Measurements from ENCODE around the gene ZNF462.

The ZNF462 gene

DNA sequence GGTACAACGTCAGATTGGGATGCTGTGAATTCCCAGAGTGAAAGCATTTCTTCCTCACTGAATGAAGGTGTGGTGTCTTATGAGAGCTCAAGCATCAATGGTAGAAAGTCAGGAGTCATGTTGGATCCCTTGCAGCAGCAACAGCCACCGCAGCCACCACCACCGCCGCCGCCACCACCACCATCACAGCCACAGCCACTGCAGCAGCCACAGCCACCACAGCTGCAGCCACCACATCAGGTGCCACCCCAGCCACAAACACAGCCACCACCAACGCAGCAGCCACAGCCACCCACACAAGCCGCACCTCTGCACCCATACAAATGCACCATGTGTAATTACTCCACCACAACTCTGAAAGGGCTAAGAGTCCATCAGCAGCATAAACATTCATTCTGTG is 62.4 kb downstream of the ZNF462 start:
- DNase-seq (ENCODE audit: low read depth, low spot score), result no peak

DNA sequence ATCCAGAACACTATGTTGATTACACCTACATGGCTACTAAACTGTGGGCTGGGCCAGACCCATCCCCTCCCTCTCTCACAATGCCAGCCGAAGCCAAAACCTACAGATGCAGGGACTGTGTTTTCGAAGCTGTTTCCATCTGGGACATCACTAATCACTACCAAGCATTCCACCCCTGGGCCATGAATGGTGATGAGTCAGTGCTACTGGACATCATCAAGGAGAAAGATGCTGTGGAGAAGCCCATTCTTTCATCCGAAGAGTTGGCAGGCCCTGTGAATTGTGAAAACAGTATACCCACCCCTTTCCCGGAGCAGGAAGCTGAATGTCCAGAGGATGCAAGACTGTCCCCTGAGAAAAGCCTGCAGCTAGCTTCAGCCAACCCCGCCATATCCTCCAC is 65.0 kb downstream of the ZNF462 start:
- no peak for DNase-seq (ENCODE audit: low read depth, low spot score)

DNA sequence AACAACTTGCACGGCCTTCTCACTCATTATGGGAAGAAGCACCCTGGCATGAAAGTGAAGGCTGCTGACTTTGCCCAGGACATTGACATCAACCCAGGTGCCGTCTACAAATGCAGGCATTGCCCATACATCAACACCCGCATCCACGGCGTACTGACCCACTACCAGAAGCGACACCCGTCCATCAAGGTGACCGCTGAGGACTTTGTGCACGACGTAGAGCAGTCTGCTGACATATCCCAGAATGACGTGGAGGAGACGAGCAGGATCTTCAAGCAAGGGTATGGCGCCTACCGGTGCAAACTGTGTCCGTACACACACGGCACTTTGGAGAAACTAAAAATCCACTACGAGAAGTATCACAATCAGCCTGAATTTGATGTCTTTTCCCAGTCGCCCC is 65.4 kb downstream of the ZNF462 start:
- no peak for DNase-seq (ENCODE audit: low read depth, low spot score)

DNA sequence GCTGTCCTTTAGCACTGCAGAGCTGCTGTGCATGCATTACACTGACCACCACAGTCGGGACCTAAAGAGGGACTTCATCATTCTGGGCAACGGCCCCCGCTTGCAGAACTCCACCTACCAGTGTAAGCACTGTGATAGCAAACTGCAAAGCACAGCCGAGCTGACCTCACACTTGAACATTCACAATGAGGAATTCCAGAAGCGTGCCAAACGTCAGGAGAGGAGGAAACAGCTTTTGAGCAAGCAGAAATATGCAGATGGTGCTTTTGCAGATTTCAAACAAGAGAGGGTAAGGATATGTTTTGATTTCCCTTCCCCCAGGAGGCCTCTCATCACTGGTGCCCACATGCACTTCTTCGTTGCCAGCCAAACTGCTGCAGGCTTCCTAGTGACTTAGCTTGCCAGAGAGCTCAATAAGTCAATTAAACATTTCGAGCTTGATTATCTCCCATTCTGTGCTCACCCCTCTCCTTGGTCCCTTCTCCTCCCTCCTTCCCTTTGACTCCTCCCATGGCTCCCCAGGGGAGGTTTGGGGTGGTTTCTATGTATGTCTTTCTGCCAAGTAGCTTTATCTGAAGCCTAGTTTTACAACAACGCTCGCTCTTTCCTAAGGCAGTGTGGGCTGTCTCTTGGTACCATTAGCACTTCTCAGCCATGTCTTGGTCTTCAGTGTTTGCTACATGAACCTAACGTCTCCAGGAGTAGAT is 66.7 kb downstream of the ZNF462 start:
- DNase-seq (ENCODE audit: low read depth, low spot score), result no peak

DNA sequence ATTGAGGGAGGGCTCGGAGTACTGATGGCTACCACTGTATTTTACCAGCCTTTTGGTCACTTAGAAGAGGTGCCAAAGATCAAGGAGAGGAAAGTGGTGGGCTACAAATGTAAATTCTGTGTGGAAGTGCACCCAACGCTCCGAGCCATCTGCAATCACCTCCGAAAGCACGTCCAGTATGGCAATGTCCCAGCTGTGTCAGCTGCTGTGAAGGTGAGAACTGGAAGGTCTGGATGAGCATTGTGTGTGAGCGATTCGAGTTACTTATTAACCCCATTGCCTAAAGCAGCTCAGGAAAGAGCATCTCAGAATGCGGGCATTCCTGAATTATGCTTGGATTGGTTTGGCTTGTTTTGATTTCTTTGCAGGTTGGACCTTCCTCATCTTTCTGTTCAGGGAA is 67.5 kb downstream of the ZNF462 start:
- no peak for DNase-seq (ENCODE audit: low read depth, low spot score)

DNA sequence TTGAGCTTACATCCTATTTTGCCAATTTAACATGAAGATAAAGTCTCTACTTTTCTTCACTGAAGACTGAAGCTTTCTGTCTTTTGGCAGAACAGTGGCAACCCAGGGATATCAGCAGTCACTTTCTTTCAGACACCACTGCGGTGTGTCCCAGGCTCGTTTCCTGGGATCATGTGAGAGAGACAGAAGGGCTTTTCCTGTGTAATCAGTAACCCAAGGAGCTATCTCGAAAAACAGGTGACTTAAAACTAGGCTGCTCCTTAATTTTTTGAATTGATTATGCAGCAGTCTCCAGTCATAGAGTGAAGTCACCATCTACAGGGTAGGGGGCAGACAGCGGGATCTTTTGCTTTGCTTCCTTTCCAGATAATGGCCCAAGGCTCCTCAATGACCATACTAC is 68.5 kb downstream of the ZNF462 start:
- no peak for DNase-seq (ENCODE audit: low read depth, low spot score)

DNA sequence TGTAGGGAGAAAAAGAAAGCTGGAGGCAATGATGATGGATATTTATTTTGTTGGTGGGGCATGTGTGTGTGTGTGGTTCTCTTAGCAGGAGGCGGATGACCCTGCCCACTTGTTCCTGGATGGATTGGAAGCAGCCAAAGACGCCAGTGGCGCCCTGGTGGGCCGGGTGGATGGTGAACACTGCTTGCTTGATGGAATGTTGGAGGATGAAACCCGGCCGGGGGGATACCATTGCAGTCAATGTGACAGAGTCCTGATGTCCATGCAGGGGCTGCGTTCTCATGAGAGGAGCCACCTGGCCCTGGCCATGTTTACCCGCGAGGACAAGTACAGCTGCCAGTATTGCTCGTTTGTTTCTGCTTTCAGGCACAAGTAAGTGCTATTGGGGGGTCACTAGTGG is 69.2 kb downstream of the ZNF462 start:
- DNase-seq (ENCODE audit: low read depth, low spot score), result no peak

DNA sequence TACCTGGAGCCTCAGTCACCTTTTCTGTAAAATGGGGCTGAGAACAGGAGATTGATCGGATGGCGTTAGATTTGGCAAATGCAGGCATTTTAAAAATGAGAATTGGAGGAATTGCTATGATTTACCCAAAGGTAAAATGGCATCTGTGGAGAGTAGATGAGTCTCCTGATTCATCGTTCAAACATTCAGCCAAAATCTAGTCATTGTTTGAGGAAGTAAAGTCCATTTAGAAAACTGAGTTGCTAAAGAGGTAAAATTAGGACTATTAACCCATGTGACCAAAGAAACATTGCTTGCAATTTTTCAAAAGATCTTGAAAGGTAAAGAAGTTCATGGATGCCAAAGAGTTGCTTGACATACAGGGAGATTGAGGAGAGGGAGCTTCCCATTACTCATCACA is 69.7 kb downstream of the ZNF462 start:
- no peak for DNase-seq (ENCODE audit: low read depth, low spot score)

DNA sequence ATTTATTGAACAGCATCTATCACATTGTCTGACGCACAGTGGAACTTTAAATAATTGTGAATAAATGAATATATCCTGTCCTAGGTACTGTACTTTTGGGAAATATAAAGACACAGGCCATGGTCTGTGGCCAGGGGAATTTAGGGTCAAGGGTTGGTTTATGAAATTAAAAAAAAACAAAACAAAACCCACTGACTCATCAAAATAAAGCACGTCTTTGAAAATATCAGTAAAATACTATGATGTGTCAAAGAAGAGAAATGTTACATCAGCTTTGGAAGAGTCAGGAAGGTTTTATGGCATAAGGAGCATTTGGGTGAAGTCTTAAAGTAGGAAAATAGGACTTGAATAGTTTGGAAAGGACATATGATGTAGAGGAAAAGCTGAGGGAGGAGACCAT is 70.5 kb downstream of the ZNF462 start:
- no peak for DNase-seq (ENCODE audit: low read depth, low spot score)

DNA sequence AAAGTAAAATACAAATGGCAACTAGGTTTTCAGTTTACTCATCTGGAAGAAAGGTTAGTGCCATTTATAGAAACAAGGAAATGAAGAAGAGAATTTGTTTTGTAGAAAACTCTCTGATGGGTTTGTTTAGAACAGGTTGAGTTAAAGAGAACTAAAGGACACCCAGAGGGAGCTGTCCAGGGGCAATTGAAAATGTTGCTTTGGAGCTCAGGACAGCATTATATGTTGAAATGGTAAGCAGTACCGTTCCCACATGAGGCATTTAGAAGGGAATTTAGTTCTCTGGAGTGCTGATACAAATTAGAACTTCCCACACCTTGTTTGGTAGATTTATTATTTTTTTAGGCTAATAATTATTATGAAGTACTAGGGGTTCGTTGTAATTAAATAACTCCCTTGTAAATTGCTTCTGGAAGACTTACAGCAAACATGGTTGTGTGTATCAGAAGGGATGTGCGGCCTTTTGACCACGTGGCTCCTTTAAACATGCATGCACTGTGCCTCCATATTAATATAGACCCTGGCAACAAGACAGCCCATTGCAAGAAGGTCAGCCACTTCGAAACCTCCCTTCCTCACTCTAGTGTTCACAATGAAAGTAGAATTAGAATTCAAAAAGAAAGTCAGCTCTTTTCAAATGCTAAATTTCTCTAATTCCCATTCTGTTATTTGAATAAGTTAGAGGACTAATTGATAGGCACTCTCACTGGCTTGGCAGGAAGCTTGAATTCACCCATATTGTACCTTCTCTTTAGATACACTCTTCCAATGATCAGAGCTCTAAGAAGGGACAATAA is 71.7 kb downstream of the ZNF462 start:
- DNase-seq (ENCODE audit: low read depth, low spot score), result no peak

DNA sequence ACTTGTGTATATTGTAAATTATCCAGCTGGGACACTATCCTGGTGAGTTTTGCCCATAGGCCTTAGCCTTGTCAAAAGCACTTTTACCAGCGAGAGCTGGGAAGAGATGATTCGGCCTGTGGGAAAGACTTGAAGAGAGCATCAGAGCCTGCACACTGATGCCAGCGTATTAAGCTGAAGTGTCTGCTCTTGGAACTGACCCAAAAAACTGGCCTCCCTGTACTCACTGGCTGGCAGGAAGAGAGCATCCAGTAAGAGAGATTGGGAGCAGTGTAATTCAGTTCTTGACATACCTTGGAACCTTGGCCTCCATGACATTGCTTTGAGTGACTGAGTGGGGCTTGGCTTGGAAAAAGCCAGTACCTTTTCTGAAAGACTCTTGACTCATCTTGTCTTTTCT is 73.7 kb downstream of the ZNF462 start:
- no peak for DNase-seq (ENCODE audit: low read depth, low spot score)

DNA sequence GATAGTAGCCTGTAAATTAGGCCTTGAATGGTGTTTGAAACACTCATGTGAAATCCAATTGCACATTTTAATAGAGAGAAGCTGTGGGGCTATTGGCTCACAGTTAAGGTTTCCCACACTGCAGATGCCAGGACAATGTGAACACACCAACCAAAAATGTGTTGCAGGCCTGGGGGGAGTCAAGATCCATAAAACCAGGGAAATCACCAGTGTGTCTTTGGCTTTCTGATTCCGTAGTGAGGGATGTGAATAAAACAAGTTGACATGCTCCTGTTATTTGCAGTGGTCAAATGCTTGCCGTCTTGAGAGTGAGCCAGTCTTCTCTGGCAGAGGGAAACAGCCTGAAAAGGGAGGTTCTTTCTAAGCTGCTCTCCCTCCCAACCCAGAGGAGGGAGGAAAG is 79.0 kb downstream of the ZNF462 start:
- no peak for DNase-seq (ENCODE audit: low read depth, low spot score)

DNA sequence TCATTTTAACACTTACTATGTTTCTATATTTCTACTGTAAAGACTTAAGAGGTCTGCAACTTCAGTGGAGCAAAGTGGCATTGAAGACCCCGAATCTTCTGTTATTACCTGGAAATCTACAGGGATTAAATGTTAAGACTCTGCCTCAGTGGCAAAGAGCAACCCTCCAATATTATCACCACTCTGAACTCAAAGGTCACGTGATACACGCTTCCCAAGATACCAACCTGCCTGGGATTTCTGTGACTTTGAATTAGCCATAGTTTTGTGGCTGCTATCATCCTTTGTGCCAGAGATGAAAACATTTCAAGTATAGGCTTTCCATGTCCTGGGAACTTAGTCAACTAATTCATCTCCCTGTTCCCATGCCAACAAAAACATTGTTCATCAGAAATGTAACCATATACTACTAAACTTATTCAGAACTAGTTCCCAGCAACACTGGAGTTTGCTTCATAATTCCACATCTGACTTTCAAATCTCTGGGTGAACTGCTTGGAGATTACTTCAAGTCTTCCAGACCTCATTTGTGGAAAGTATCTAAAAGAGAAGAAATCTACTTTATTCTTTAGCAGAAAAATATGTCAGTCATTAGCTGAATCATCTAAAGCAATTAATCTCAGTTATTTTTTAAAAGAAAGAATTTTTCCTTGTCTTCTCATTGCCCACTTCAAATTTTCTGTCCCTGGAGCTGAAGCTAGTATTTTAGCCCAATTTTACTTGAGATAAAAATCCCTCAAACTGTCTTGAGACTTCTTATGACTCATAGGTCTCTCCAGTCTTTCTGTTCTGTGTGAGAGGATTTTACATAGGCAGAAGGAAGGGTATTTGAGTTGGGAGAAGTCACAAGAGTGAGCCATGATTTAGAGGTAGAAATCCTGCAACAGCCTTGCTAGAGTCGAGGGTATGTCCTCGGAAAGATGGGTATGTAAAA is 83.0 kb downstream of the ZNF462 start:
- DNase-seq (ENCODE audit: low read depth, low spot score), result peak; percentile 76

DNA sequence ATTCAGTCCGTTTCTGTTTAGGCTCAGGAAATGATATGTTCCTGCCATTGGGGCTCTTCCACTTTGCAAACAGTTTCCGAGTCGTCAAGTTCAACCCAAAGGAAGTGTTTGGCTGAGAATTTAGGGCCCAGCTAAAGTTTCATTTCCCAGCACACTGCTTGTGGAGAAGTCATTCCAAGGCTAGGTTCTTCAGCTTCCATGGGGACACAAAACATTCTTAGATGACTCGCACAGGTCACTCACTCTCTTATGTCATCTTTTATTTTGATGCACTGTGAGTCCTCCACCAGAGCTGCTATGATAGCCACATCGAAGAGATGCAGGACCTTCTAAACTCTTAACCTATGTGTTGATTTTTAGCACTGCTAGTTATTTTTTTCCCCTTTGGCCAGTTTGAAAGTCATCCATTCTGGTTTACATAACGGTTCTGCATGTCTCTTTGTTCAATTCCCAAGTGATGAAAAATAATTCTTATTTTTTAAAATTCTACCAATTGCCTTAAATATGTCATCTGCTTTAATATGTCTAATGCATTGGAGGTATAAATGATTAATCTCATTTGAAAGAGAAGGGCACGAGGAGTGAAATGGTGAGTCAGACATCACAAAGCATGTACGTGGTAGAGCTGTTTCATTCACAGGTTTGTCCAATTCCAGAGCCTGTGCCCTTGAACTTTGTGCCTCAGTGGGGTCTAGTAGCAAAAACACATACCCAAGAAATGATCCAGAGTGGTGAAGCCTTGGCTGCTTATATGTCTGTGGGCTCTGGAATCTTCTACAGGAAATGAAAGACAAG is 84.3 kb downstream of the ZNF462 start:
- DNase-seq (ENCODE audit: low read depth, low spot score), result no peak

DNA sequence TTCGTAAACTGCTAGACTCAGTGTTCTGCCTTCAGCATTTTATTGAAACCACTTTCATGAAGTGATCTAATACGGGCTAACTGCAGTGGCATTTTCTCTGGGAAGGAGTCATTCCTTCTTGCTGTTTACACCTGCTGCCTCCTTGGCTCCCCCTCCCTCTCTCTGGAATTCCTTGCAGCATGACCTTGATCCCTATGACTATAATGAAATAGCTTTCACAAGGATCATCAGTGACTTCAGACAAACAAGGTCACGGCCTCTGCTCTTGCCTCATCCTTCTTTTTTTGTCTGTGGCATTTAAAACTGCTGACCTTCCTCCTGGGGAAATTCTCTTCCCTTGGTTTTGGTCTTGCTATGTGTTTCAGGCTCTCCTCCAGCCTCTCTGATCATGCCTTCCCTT is 90.2 kb downstream of the ZNF462 start:
- DNase-seq (ENCODE audit: low read depth, low spot score), result no peak

DNA sequence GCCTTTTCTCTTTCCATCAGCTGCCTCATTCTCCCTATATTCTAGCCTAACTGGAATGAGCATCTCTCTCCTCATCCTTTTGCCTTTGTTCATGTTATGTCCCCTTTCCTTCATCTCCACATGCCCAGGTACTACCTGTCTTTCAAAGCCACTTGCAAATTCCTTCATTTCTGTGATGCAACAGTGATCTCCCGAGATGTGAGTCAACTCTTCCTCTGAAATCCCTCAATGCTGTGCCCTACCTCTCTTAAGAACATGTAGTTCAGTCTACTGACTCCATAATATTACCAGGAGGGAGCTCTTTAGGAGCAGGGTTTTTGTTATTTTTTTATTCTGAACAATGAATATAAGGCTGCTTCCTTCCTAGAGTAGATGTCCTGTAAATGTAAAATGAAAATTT is 91.6 kb downstream of the ZNF462 start:
- no peak for DNase-seq (ENCODE audit: low read depth, low spot score)

DNA sequence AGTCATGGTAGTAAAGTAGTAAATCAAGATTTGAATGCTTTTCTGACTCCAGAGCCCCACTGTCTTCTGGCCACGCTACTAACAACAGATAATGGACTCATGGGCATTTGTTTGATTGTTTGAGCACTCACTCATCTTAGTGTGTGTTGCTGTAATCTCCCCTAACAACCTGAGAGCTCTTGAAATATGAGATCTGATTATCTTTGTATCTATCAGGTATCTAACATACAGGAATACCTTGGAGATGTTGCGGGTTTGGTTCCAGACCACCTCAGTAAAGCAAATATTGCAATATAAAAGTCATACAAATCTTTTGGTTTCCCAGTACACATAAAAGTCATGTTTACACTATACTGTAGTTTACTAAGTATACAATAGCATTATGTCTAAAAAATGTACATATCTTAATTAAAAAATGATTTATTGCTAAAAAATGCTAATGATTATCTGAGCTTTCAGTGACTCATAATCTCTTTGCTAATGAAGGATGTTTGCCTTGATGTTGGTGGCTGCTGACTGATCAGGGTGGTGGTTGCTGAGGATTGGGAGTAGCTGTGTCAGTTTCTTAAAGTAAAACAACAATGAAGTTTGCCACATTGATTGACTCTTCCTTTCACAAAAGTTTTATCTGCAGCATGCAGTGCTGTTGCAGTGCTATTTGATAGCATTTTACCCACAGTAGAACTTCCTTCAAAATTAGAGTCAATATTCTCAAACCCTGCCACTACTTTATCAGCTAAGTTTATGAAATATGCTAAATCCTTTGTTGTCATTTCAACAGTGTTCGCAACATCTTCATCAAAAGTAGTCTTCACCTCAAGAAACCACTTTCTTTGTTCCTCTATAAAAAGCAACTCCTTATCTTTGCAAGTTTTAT is 92.2 kb downstream of the ZNF462 start:
- DNase-seq (ENCODE audit: low read depth, low spot score), result no peak

DNA sequence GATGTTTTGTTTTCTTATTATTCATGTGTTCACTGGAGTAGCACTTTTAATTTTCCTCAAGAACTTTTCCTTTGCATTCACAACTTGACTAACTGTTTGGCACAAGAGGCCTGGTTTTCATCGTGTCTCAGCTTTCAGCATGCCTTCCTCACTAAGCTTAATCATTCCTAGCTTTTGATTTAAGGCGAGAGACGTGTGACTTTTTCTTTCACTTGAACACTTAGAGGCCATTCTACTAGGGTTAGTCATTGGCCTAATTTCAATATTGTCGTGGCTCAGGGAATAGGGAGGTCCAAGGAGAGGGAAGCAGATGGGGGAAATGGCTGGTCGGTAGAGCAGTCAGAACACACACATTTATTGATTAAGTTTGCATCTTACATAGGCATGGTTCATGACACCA is 94.0 kb downstream of the ZNF462 start:
- DNase-seq (ENCODE audit: low read depth, low spot score), result no peak

DNA sequence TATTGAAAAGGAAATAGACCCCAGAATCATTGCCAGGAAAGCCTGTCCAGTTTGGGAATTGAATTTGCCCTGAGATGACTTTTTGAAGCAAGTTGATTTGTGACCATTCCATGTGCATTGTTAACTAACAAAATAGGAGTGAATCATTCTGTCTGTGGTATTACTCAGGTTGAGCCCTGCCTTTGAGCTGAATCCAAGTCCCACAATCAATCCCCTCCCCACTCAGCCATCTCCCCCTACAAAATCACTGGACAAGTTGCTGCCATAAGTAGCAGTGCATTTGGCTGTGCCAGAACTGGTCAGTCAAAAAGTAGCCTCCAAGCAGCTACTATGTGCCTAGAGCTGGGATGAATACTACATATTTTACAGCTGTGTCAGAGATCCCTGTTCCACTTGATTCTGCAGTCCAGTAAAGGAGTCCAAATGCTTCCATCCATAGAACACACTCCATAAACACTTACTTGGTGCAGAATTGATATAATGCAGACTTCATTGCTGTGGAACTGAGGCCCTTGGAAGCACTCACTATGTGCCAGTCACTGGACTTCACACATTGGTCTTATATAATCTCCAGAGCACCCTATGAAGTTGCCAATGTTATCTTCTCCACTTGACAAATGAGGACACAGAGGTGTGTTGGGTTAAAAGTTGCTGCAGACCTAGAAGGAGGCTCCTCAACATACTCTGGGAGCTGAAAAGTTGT is 96.1 kb downstream of the ZNF462 start:
- no peak for DNase-seq (ENCODE audit: low read depth, low spot score)

DNA sequence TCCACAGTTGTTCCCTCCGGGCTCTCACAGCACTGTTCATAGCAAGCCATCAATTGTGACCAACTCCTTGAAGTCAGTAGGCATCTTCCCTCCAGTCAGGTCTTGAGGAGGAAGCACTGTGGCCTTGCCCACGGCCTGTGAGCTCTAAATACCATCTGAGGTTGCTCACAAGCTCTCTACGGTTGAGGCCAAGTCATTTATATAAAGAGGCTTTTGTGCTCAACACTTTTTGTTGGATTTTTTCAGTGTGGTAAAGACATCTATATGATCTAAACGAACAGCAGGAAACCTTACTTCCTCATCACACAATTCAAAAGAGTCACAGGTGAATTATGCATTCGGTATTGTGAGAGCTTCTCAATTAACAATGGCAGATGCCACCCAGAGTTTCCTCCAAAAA is 97.3 kb downstream of the ZNF462 start:
- DNase-seq (ENCODE audit: low read depth, low spot score), result no peak
